Mesodermal cell (in vitro differentiated cells): ENCODE measurements around the gene ENO2.

Source experiments
- H3K27ac ChIP-seq: 2 replicates; pipeline ENCODE4 v1.7.0; 2013; ENCODE audit warnings: mild to moderate bottlenecking, low read depth, low read length, moderate library complexity; ENCODE audit not compliant: severe bottlenecking
- H3K36me3 ChIP-seq: 2 replicates; pipeline ENCODE4 v1.7.1; 2013; ENCODE audit warnings: mild to moderate bottlenecking, low read length, moderate library complexity; ENCODE audit not compliant: control insufficient read depth, insufficient read depth
- H3K4me1 ChIP-seq: one replicate; pipeline ENCODE4 v1.7.1; 2013; ENCODE audit warnings: mild to moderate bottlenecking, low read length; ENCODE audit not compliant: insufficient read depth, control insufficient read depth, poor library complexity, severe bottlenecking
- H3K4me3 ChIP-seq: 2 replicates; pipeline ENCODE4 v1.7.0; 2013; ENCODE audit warnings: low read length, control low read depth, mild to moderate bottlenecking; ENCODE audit not compliant: insufficient read depth, poor library complexity, severe bottlenecking; ENCODE audit errors: extremely low read depth
- H3K9me3 ChIP-seq: 2 replicates; pipeline ENCODE4 v1.7.1; 2013; ENCODE audit warnings: mild to moderate bottlenecking, low read length, moderate library complexity; ENCODE audit not compliant: control insufficient read depth
- whole genome bisulfite sequencing, 2 experiments: methylation state at CpG; one replicate each; pipeline ENCODE4 v1.1.5; 2013; ENCODE audit warnings: missing lambda C conversion rate in 2 of 2; ENCODE audit not compliant: insufficient coverage in 2 of 2; 5-methylcytosine and 5-hydroxymethylcytosine counted together

The ENO2 gene

GRCh38 chr12:6944381-6945186, 30.2 kb downstream of the ENO2 start:
- peak overlapping the region; percentile 100 for H3K27ac ChIP-seq
- peak overlapping the region; percentile 50 for H3K4me3 ChIP-seq
- peaks cover 25% of the 10 kb centered on the region for H3K36me3 ChIP-seq
- H3K4me1 ChIP-seq, result peaks cover 40% of the 10 kb centered on the region
- H3K9me3 ChIP-seq, result no peaks in the 10 kb centered on the region
- WGBS, 2 experiments, result 0% methylated on average over 28 to 34 of the region's 48 CpGs

GRCh38 chr12:6945613-6946012, 31.2 kb downstream of the ENO2 start:
- H3K27ac ChIP-seq, result no peak overlapping the region
- 91 to 95% methylated on average over 11 of the region's 11 CpGs for WGBS, 2 experiments
- peaks cover 41% of the 10 kb centered on the region for H3K4me1 ChIP-seq
- H3K9me3 ChIP-seq, result no peaks in the 10 kb centered on the region
- peaks cover 15% of the 10 kb centered on the region for H3K36me3 ChIP-seq
- no peak overlapping the region for H3K4me3 ChIP-seq

GRCh38 chr12:6946033-6946919, 31.9 kb downstream of the ENO2 start:
- no peak overlapping the region for H3K27ac ChIP-seq
- WGBS, 2 experiments, result 18 to 20% methylated on average over 21 to 28 of the region's 32 CpGs
- H3K4me1 ChIP-seq, result peaks cover 46% of the 10 kb centered on the region
- H3K4me3 ChIP-seq, result peak overlapping the region; percentile 32
- H3K36me3 ChIP-seq, result peaks cover 11% of the 10 kb centered on the region
- no peaks in the 10 kb centered on the region for H3K9me3 ChIP-seq

GRCh38 chr12:6946920-6947374, 32.6 kb downstream of the ENO2 start:
- H3K27ac ChIP-seq, result no peak overlapping the region
- H3K9me3 ChIP-seq, result no peaks in the 10 kb centered on the region
- peaks cover 4% of the 10 kb centered on the region for H3K36me3 ChIP-seq
- 73 to 78% methylated on average over 7 to 8 of the region's 8 CpGs for WGBS, 2 experiments
- H3K4me3 ChIP-seq, result peak overlapping the region; percentile 32
- H3K4me1 ChIP-seq, result peaks cover 48% of the 10 kb centered on the region

GRCh38 chr12:6947615-6948014, 33.2 kb downstream of the ENO2 start:
- H3K36me3 ChIP-seq, result no peaks in the 10 kb centered on the region
- WGBS, 2 experiments, result 98 to 100% methylated on average over 7 to 8 of the region's 8 CpGs

GRCh38 chr12:6948873-6949594, 34.7 kb downstream of the ENO2 start:
- H3K27ac ChIP-seq, result no peak overlapping the region
- H3K36me3 ChIP-seq, result no peaks in the 10 kb centered on the region
- H3K9me3 ChIP-seq, result no peaks in the 10 kb centered on the region
- H3K4me1 ChIP-seq, result peaks cover 55% of the 10 kb centered on the region
- WGBS, 2 experiments, result 92 to 93% methylated on average over 9 to 10 of the region's 15 CpGs
- no peak overlapping the region for H3K4me3 ChIP-seq

More at GRCh38 chr12:6947615-6948014, 33.2 kb downstream of the ENO2 start:
- H3K4me3 ChIP-seq, result no peak overlapping the region
- no peaks in the 10 kb centered on the region for H3K9me3 ChIP-seq
- H3K4me1 ChIP-seq, result peaks cover 48% of the 10 kb centered on the region
- no peak overlapping the region for H3K27ac ChIP-seq

GRCh38 chr12:6950401-6950801, 36.0 kb downstream of the ENO2 start:
- Histone ChIP-seq H3K4me3 (no peak overlapping the region), H3K36me3 (no peaks in the 10 kb centered on the region), H3K4me1 (peaks cover 50% of the 10 kb centered on the region), H3K27ac (no peak overlapping the region), H3K9me3 (no peaks in the 10 kb centered on the region)
- 87 to 100% methylated on average over 1 of the region's 1 CpG for whole genome bisulfite sequencing, 2 experiments

- H3K4me1 ChIP-seq, result peaks cover 44% of the 10 kb centered on the region
- WGBS, 2 experiments, result 88 to 94% methylated on average over 22 to 25 of the region's 25 CpGs
- no peak within 1 kb of the TSS for H3K4me3 ChIP-seq
- no peak within 1 kb of the TSS for H3K27ac ChIP-seq
- H3K36me3 ChIP-seq, result no peaks in the 10 kb centered on the region
- no peaks in the 10 kb centered on the region for H3K9me3 ChIP-seq
Observed at GRCh38 chr12:6950811-6951540, 36.6 kb downstream of the ENO2 start, which contains the start of gene PTPN6. Gene PTPN6, plus strand, starts transcription at chr12:6951356. Its CDS starts 157 bp downstream, at chr12:6951513.

GRCh38 chr12:6951551-6952120, 37.3 kb downstream of the ENO2 start:
- H3K4me3 ChIP-seq, result no peak overlapping the region
- WGBS, 2 experiments, result 96% methylated on average over 18 to 19 of the region's 20 CpGs
- peaks cover 38% of the 10 kb centered on the region for H3K4me1 ChIP-seq
- no peaks in the 10 kb centered on the region for H3K9me3 ChIP-seq
- no peak overlapping the region for H3K27ac ChIP-seq
- no peaks in the 10 kb centered on the region for H3K36me3 ChIP-seq
